H9 (cell line): ENCODE results near the gene RO60. TPM values are rescaled to one million over a fixed set of nuclear protein-coding genes. Genes with fewer than 3 reads are reported as not detected.

ENCODE experiments used
- DNase-seq: peaks from one replicate; pipeline ENCODE4 v3.0.0-alpha.2; 2017
- H2AFZ ChIP-seq: one replicate; pipeline ENCODE4 v1.6.1; 2013; ENCODE audit warnings: mild to moderate bottlenecking, low read length, control low read depth, moderate library complexity
- H2AK5ac ChIP-seq: 2 replicates; pipeline ENCODE4 v1.6.1; 2013; ENCODE audit warnings: low read length, control low read depth, mixed read lengths; ENCODE audit not compliant: insufficient read length
- H2BK120ac ChIP-seq: one replicate; pipeline ENCODE4 v1.6.1; 2013; ENCODE audit warnings: low read depth, mild to moderate bottlenecking, low read length, control low read depth, inconsistent platforms; ENCODE audit not compliant: poor library complexity, severe bottlenecking
- H2BK12ac ChIP-seq: 2 replicates; pipeline ENCODE4 v1.6.1; 2013; ENCODE audit warnings: low read length, control low read depth, mixed read lengths, low read depth; ENCODE audit not compliant: insufficient read length
- H2BK15ac ChIP-seq: 2 replicates; pipeline ENCODE4 v1.6.1; 2013; ENCODE audit warnings: low read depth, low read length, control low read depth
- H2BK20ac ChIP-seq: one replicate; pipeline ENCODE4 v1.6.1; 2013; ENCODE audit warnings: low read depth, mild to moderate bottlenecking, low read length, control low read depth, inconsistent platforms; ENCODE audit not compliant: poor library complexity, severe bottlenecking
- H2BK5ac ChIP-seq: 2 replicates; pipeline ENCODE4 v1.6.1; 2013; ENCODE audit warnings: low read length, control low read depth, mixed read lengths; ENCODE audit not compliant: insufficient read length
- H3K14ac ChIP-seq: 2 replicates; pipeline ENCODE4 v1.6.1; 2013; ENCODE audit warnings: low read length, control low read depth; ENCODE audit not compliant: insufficient read depth
- H3K18ac ChIP-seq: 2 replicates; pipeline ENCODE4 v1.6.1; 2013; ENCODE audit warnings: low read depth, mild to moderate bottlenecking, mixed read lengths, low read length, control low read depth; ENCODE audit not compliant: insufficient read length
- H3K23ac ChIP-seq: 2 replicates; pipeline ENCODE4 v1.6.1; 2013; ENCODE audit warnings: low read length, control low read depth, mixed read lengths, low read depth; ENCODE audit not compliant: insufficient read length
- H3K23me2 ChIP-seq: 2 replicates; pipeline ENCODE4 v1.6.1; 2013; ENCODE audit warnings: low read depth, mild to moderate bottlenecking, mixed read lengths, low read length, control low read depth; ENCODE audit not compliant: insufficient read length, poor library complexity, severe bottlenecking
- H3K27ac ChIP-seq: 2 replicates; pipeline ENCODE4 v1.5.1; 2013; ENCODE audit warnings: low read length, control low read depth, mixed read lengths, low read depth; ENCODE audit not compliant: insufficient read length
- H3K27me3 ChIP-seq: 2 replicates; pipeline ENCODE4 v1.6.1; 2013; ENCODE audit warnings: low read length, control low read depth, inconsistent platforms; ENCODE audit not compliant: insufficient read depth
- H3K4ac ChIP-seq: 2 replicates; pipeline ENCODE4 v1.6.1; 2013; ENCODE audit warnings: low read depth, mild to moderate bottlenecking, control low read depth, inconsistent platforms, low read length, moderate library complexity
- H3K4me1 ChIP-seq: 2 replicates; pipeline ENCODE4 v1.6.1; 2013; ENCODE audit warnings: low read length, control low read depth, inconsistent platforms; ENCODE audit not compliant: insufficient read depth
- H3K4me2 ChIP-seq: 2 replicates; pipeline ENCODE4 v1.6.1; 2013; ENCODE audit warnings: low read length, control low read depth, mixed read lengths; ENCODE audit not compliant: insufficient read length, insufficient read depth
- H3K56ac ChIP-seq: 2 replicates; pipeline ENCODE4 v1.6.1; 2013; ENCODE audit warnings: low read depth, mild to moderate bottlenecking, mixed read lengths, low read length, control low read depth; ENCODE audit not compliant: insufficient read length
- H3K79me1 ChIP-seq: 2 replicates; pipeline ENCODE4 v1.6.1; 2013; ENCODE audit warnings: low read depth, mild to moderate bottlenecking, moderate library complexity, low read length, control low read depth, inconsistent platforms; ENCODE audit not compliant: insufficient read depth, poor library complexity, severe bottlenecking
- H3K79me2 ChIP-seq: 2 replicates; pipeline ENCODE4 v1.6.1; 2013; ENCODE audit warnings: low read length, control low read depth, inconsistent platforms; ENCODE audit not compliant: insufficient read depth
- H3K9ac ChIP-seq: 2 replicates; pipeline ENCODE4 v1.6.1; 2013; ENCODE audit warnings: low read length, control low read depth, mixed read lengths; ENCODE audit not compliant: insufficient read length; ENCODE audit errors: extremely low read depth
- H3K9me3 ChIP-seq: one replicate; pipeline ENCODE4 v1.6.1; 2013; ENCODE audit warnings: low read depth, low read length, inconsistent platforms; ENCODE audit not compliant: control insufficient read depth
- H3T11ph ChIP-seq: one replicate; pipeline ENCODE4 v1.6.1; 2013; ENCODE audit warnings: mild to moderate bottlenecking, low read length, control low read depth, inconsistent platforms
- H4K20me1 ChIP-seq: one replicate; pipeline ENCODE4 v1.6.1; 2013; ENCODE audit not compliant: control insufficient read depth, insufficient read length, insufficient read depth
- H4K5ac ChIP-seq: 2 replicates; pipeline ENCODE4 v1.6.1; 2013; ENCODE audit warnings: low read depth, mild to moderate bottlenecking, mixed read lengths, low read length, control low read depth; ENCODE audit not compliant: insufficient read length
- H4K8ac ChIP-seq: replicated peaks from 2 replicates; pipeline ENCODE4 v1.6.1; 2013; ENCODE audit warnings: low read length, control low read depth, mixed read lengths, low read depth; ENCODE audit not compliant: insufficient read length
- H4K91ac ChIP-seq: 2 replicates; pipeline ENCODE4 v1.6.1; 2013; ENCODE audit warnings: low read depth, mild to moderate bottlenecking, moderate library complexity, mixed read lengths, low read length, control low read depth; ENCODE audit not compliant: insufficient read length
- H3K27ac Mint-ChIP-seq, 3 experiments: 2 replicates in 2 of 3; 3 replicates in 1 of 3; pipeline ENCODE4 v1.8.0; 2020 to 2021; ENCODE audit warnings: mixed read lengths in 3 of 3, mild to moderate bottlenecking in 1 of 3, moderate library complexity in 1 of 3
- H3K27me3 Mint-ChIP-seq: 2 replicates; pipeline ENCODE4 v1.8.0; 2021; ENCODE audit warnings: low read depth, mild to moderate bottlenecking, moderate library complexity, mixed read lengths
- H3K36me3 Mint-ChIP-seq, 3 experiments: 2 replicates in 2 of 3; 3 replicates in 1 of 3; pipeline ENCODE4 v1.8.0; 2020 to 2021; ENCODE audit warnings: low read depth in 3 of 3, mixed read lengths in 3 of 3; ENCODE audit not compliant: insufficient read depth in 1 of 3
- H3K4me1 Mint-ChIP-seq, 2 experiments: 2 replicates each; pipeline ENCODE4 v1.8.0; 2020; ENCODE audit warnings: mixed read lengths in 2 of 2
- H3K4me3 Mint-ChIP-seq, 2 experiments: 2 replicates in 1 of 2; 3 replicates in 1 of 2; pipeline ENCODE4 v1.8.0; 2020 to 2021; ENCODE audit warnings: mild to moderate bottlenecking in 2 of 2, mixed read lengths in 2 of 2, moderate library complexity in 1 of 2
- H3K9me3 Mint-ChIP-seq, 2 experiments: 2 replicates in 1 of 2; 3 replicates in 1 of 2; pipeline ENCODE4 v1.8.0; 2020; ENCODE audit warnings: mild to moderate bottlenecking in 2 of 2, mixed read lengths in 2 of 2, moderate library complexity in 1 of 2
- CTCF ChIP-seq: fragments of 200-600 bp; sonication (generic); conservative IDR thresholded peaks from 3 replicates; pipeline ENCODE4 v1.8.0; 2021; ENCODE audit warnings: antibody characterized with exemption, mild to moderate bottlenecking
- WGBS: extraction: QIAGEN DNeasy Blood & Tissue Kit; methylation state at CpG from one replicate; pipeline ENCODE4 v1.1.7; 2013; ENCODE audit warnings: missing lambda C conversion rate, low lambda C conversion rate, mixed read lengths; ENCODE audit not compliant: insufficient read length; ENCODE audit errors: extremely low coverage; 5-methylcytosine and 5-hydroxymethylcytosine counted together
- total RNA-seq: library from RNA; stranded (reverse); gene quantifications from 2 replicates; pipeline ENCODE4 v1.2.1, GENCODE V29; 2021

Gene RO60
- total RNA-seq, 1 experiment from 2014 or later, result 84.7 TPM

DNA sequence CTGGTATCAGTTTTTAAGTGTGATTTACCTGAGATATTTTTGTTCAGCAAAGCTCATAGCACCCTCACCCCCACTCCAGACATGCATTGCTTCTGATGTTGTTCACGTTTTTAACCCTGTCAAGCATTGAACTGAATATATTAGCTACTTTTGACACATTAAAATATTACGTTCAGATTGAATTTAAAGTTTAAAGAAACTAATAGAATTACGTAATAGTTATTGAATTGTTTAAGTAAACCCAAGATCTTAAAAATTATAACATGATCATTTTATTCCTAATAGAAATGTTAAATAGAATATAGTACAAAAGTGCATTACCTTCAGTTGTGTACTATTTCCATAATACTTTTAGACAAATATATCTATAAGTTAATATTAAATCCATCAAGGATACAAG lies 26.9 kb downstream of the RO60 start:
- Histone ChIP-seq H3K56ac (no peak overlapping the region), H3T11ph (no peak overlapping the region)
- peaks cover 4 to 39% (median 32%) of the 10 kb centered on the region in 3 experiments; a peak in 6 of 7 replicates for H3K36me3 Mint-ChIP-seq

More for the DNA sequence above, 26.9 kb downstream of the RO60 start:
- Histone ChIP-seq H3K79me1 (no peaks in the 10 kb centered on the region), H4K91ac (no peak overlapping the region), H3K4ac (no peak overlapping the region), H2AFZ (no peak overlapping the region), H3K23me2 (no peaks in the 10 kb centered on the region), H3K23ac (no peak overlapping the region), H2BK20ac (no peak overlapping the region), H2BK5ac (no peak overlapping the region), H3K4me1 (no peaks in the 10 kb centered on the region), H2BK15ac (no peak overlapping the region), H3K9ac (no peak overlapping the region), H2BK120ac (no peak overlapping the region), H2BK12ac (no peak overlapping the region), H3K27me3 (no peaks in the 10 kb centered on the region), H4K20me1 (no peaks in the 10 kb centered on the region), H3K14ac (no peak overlapping the region), H4K5ac (no peak overlapping the region), H2AK5ac (no peak overlapping the region), H3K27ac (no peak overlapping the region), H3K9me3 (no peaks in the 10 kb centered on the region), H4K8ac (no peak overlapping the region), H3K4me2 (no peak overlapping the region), H3K18ac (no peak overlapping the region), H3K79me2 (no peaks in the 10 kb centered on the region)
- no CpG with 5 or more reads among the region's 3 CpGs for WGBS
- H3K9me3 Mint-ChIP-seq, result no peaks in the 10 kb centered on the region
- TF ChIP-seq CTCF, result no peak
- no peak overlapping the region for H3K4me3 Mint-ChIP-seq
- H3K27ac Mint-ChIP-seq, result no peak overlapping the region
- peaks cover 4% of the 10 kb centered on the region in 2 experiments; a peak in 3 of 4 replicates for H3K4me1 Mint-ChIP-seq
- H3K27me3 Mint-ChIP-seq, result no peaks in the 10 kb centered on the region
- no peak for DNase-seq
